RKO (cell line): ENCODE measurements around the gene FBXL19.

Source experiments
- DNase-seq: peaks from one replicate; pipeline ENCODE4 v3.0.0-alpha.2; 2016; ENCODE audit warnings: low spot score

Gene FBXL19

DNA sequence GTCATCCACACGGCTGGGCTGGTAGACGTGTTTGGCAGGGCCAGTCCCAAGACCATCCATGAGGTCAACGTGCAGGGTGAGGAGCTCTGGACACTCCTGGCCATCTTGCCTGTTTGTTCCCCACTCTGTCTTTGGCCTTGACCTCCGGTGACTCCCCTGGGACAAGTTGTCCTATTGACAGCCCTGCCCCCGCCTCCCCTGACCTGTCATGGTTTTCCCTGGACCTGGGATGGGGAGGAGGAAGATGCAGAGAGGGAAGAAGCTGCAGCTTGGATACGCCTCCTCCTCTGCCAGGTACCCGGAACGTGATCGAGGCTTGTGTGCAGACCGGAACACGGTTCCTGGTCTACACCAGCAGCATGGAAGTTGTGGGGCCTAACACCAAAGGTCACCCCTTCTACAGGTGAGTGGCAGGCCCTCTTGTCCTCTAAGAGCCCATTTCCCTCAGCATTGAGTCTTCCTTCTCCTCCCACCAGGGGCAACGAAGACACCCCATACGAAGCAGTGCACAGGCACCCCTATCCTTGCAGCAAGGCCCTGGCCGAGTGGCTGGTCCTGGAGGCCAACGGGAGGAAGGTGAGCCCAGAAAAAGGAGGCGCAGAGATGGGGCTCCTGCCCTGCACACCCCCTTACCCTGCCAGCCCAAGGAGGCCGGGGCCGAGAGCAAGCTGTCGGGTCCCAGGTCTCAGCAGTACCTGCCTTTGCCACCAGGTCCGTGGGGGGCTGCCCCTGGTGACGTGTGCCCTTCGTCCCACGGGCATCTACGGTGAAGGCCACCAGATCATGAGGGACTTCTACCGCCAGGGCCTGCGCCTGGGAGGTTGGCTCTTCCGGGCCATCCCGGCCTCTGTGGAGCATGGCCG is 63.0 kb downstream of the FBXL19 start:
- no peak for DNase-seq

DNA sequence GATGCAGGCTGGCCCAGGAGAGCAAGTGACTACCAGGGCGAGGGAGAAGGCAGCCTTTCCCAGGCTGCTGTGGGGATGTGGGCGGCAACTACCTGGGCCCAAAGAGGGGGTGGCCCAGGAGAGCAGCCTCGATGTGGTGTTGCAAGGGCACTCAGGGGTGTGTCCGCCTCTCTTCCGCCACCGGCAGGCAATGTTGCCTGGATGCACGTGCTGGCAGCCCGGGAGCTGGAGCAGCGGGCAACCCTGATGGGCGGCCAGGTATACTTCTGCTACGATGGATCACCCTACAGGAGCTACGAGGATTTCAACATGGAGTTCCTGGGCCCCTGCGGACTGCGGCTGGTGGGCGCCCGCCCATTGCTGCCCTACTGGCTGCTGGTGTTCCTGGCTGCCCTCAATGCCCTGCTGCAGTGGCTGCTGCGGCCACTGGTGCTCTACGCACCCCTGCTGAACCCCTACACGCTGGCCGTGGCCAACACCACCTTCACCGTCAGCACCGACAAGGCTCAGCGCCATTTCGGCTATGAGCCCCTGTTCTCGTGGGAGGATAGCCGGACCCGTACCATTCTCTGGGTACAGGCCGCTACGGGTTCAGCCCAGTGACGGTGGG is 64.3 kb downstream of the FBXL19 start:
- no peak for DNase-seq

DNA sequence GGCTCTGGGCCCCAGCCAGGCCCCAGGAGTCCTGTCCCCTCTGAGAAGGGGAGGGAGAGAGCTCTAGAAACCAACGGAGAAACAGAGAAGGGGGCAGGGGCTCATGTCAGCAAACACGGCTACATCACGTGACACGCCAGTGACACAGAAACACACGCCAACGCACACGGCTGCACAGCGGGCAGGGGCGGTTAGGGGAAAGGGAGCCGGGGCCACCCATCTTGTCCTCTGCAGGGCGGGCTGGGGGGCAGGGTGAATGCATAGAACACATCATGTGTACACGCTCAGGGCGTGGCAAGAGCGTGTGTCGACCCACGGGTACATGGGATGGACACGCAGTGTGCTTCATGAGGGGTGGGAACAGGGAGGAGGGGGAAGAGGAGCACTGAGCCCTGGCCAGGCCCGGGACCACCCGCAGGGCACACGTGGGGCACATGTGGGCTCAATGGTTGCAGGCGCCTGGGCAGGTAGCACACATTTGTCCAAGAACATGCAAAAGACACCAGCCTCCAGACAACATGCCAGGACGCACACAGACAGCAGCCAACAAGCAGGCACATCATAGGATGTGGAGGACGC is 66.2 kb downstream of the FBXL19 start:
- no peak for DNase-seq

DNA sequence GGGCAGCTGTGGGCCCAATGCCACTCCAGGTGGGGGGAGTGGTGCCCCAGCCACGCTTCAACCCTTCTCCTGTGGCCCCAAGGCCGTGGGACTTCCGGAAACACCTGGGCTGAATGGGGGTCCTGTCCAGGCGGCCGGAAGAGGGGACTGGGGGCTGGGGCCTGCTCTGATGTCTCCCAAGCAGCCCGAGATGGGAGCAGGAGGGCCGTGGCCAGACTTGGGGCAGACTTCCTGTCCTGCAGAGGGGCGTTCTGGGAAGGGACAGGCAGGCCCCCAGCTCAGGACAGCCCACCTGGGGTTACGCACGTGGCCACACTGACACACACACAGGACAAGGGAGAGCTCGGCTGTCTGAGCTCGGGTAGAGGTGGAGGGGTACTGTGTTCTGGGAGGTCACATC is 66.7 kb downstream of the FBXL19 start:
- DNase-seq: no peak

DNA sequence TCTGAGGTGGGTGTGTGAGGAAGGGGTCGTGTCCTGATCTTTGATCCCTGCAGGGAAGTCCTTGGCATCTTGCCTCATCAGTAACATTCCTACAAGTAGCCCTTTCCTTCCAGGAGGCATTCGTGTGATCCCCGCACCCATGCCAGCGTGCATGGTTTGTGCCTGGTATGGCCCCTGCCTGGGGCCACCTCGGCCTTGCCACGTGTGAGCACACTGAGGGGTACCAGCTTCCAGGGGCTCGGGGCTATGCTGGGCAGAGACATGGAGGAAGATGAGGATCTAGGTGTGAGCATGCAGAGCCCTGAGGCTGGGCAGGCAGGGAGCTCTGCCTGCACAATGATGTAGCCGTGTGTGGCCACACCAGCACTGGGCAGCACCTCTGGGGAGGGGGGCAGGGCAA is 67.7 kb downstream of the FBXL19 start:
- no peak for DNase-seq

DNA sequence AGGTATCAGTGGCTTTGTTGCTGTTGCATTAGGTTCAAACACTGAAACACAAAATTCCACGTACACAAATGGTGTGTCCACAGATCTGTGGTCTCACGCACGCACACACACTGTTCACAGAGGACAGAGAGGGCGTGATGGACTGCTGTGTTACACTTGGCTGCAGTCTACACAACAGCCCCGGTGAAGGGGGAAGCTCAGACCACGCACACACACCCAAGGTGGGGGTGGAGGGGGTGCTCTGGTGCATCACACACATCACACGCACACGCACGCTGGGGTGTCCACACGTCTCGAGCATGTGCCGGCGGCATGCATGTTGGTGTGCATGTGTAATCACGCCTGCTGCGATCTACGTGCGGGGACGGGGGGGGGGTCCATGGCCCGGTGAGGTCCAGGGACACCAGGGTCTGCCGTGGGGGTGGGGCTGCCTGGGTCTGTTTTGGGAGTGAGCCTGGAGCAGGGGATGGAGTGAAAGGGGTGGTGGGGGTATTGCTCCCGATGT is 69.0 kb downstream of the FBXL19 start:
- no peak for DNase-seq

DNA sequence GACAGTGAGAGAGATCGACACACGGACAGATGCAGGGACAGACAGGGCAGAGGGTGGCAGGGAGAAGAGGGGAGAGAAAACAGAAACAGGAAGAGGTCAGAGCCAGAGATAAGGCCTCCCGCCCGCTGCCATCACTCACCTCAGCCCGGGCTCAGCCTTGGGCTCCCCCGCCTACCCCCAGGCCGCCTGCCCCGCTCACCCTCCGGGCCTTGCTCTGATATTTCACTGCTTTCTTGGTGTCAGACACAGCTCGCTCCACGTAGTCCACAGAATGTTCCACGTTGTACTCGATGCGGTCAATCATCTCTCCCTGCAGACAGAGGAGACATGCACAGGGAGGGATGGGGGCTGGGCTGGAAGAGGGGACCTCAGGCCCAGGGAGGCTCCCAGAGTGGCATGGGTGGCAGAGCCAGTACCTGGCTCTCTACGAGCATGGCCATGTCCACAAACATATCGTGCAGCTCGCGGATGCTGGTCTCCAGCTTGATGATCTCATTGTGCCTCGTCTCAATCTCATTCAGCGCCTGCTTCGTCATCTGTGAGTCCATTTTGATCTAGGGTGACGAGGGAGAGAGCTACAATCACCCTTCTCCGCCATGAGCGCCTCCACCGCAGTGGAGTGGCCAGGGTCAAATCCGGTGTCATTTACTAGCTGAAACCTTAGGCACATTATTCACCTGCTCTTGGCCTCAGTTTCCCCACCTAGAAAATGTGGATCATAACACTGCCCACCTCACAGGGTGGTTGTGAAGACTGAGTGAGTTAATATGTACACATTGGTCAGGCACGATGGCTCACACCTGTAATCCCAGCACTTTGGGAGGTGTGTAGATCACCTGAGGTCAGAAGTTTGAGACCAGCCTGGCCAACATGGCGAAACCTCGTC is 69.8 kb downstream of the FBXL19 start:
- no peak for DNase-seq

DNA sequence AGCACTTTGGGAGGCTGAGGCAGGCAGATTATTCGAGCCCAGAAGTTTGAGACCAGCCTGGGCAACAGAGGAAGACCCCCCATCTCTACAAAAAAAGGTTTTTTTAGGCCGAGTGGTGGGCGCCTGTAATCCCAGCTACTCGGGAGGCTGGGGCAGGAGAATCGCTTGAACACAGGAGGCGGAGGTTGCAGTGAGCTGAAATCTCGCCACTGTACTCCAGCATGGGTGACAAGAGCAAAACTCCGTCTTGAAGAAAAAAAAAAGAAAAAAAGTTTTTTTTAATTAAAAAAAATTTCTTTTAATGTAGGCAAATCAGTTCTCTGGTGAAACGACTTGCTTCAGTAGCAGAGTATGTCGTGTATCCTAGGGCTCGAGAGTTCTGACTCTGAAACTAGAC is 72.6 kb downstream of the FBXL19 start:
- DNase-seq: no peak

DNA sequence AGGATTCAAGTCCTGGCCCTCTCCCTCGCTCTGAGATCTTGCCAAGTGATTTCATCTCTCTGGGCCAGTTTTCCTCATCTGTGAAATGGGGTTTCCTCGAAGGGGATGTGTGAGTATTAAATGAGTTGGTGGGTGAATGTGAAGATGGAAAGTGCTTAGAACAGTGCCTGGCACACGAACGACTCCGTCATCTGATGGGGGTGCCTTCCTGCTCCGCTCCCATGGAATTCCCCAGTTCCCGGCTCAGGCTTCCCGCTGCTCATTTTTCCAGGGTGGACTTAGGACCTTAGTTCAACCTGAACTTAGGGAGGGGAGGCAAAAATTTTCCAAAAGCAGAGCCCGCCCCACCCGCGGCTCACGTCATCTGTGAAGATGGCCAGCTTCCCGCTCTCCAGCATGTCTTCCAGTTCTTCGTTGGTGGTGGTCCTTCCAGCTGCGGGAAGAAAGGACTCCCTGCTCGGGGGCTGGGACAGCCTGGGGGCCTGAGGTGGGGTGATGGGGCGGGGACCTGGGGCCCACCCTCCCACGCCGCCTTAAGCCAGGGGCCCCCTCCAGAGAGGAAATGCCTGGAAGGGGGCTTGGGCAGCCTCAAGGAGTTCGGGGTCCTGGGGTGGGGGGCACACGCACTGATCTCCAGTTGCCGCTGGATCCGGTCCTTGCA is 73.1 kb downstream of the FBXL19 start:
- DNase-seq: peak; percentile 71

DNA sequence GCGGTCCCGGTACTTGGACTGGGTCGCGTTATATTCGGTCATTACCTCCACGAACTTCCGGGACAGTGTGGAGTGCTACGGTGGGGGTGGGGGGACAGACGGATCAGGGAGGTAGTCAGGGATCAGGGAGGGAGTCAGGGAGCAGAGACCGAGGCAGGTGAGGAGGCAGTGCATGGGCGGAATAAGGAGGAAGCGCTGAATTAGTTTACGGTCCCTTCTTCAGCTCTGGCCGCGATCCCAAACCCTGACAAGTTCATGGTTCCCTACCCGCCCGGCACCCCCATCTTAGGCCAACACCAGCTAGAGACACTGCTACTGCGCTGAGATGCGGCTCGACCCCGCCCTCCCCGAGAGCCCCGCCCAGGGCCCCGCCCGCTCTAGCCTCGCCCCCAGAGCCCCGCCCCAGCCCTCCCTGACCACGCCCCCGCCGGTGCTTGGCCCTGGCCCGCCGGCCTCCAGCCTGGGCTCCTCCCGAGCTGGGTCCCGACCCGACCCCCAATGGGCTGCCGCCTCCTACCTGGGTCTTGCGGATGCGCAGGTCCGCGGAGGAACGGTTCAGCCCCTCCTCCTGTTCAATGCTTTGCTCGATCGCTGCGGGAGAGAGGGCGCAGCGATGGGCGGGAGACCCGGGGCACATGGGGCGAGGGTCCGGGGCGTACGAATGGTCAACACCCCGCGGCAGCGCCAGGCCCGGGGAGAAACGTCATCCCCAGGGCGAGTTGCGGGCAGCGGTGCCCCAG is 73.8 kb downstream of the FBXL19 start:
- DNase-seq: peak; percentile 90

DNA sequence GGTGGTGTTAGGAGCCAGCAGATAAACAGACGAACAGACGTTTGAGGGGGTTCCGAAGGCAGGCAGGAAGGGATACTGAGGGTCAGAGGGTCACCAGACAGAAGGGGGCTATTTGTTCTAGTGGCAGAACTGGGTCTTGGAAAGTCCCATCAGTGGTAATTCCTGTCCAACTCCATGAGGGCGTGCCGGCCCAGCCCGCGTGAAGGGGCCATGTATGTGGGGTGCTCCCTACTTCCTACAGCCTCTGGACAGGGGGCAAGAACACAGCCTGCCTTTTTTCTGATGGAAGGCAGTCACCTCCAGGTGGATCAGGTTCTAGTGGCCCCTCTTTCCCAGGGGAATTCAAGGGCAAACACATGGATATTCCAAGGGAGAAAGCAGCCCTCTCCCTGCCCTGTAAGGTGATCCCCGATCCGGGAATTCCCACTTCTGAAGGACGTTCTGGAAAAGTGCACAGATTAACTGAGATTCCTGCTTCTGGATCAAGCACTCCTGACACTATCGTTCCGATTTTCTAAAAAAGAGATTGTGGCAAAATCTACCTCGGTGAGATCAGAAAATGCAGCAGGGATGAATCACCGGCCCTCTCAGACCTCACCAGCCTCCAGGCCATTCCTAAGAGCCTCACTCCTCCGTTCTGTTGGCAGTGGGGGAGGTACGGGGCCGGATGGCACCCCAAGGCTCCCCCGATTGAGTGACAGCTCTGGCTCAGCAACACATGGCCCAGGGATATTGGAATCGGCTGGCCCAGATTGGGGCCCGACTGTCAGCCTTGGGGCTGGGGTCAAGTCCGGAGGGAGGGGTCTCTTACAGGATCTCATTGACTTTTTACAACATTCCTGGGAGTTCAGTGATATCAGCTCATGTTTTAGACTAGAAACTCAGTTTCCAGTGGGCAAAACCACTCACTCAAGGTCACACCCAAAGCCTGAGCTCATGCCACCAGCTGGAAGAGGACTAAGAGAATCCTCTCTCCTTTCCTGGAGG is 74.6 kb downstream of the FBXL19 start:
- DNase-seq: peak; percentile 92
